WTC11 (cell line): Measurements from ENCODE around the gene GNAS-AS1. TPM values are rescaled to one million over a fixed set of nuclear protein-coding genes. Genes with fewer than 3 reads are reported as not detected.

Source experiments
- ATAC-seq: fragments of 200-7000 bp; cut with Tn5 transposase; 2 replicates; pipeline ENCODE4 v1.10.0; 2021; ENCODE audit warnings: mild to moderate bottlenecking, moderate library complexity
- CTCF ChIA-PET: fragments of 300-600 bp; sonication (Branson Sonifier 250); formaldehyde crosslinking; loops from one replicate; lab custom pipeline; 2021; ENCODE audit warnings: antibody characterized with exemption; lab: Charles Lee
- POLR2A ChIA-PET: fragments of 350-600 bp; sonication (Branson Sonifier 250); formaldehyde crosslinking; loops from one replicate; lab custom pipeline; 2021; ENCODE audit warnings: antibody characterized with exemption; lab: Charles Lee
- DNase-seq: peaks from one replicate; pipeline ENCODE4 v3.0.0; 2021; ENCODE audit warnings: low spot score
- H3K27ac Mint-ChIP-seq: 2 replicates; pipeline ENCODE4 v1.8.0; 2021; ENCODE audit warnings: mixed read lengths
- H3K27me3 Mint-ChIP-seq: 2 replicates; pipeline ENCODE4 v1.8.0; 2021; ENCODE audit warnings: low read depth, mild to moderate bottlenecking, moderate library complexity, mixed read lengths
- H3K36me3 Mint-ChIP-seq: 2 replicates; pipeline ENCODE4 v1.8.0; 2021; ENCODE audit warnings: mixed read lengths
- H3K4me1 Mint-ChIP-seq: 2 replicates; pipeline ENCODE4 v1.8.0; 2022; ENCODE audit warnings: mixed read lengths
- H3K4me3 Mint-ChIP-seq: 2 replicates; pipeline ENCODE4 v1.8.0; 2021; ENCODE audit warnings: mild to moderate bottlenecking, moderate library complexity, mixed read lengths
- H3K9me3 Mint-ChIP-seq: 2 replicates; pipeline ENCODE4 v1.8.0; 2021; ENCODE audit warnings: mixed read lengths
- CREM ChIP-seq: sonication (generic); formaldehyde crosslinking; IDR thresholded peaks from 2 replicates; pipeline ENCODE4 v1.8.1; 2022; ENCODE audit warnings: mild to moderate bottlenecking, missing genetic modification reagents, moderate library complexity
- CTCF ChIP-seq: fragments of 200-600 bp; IDR thresholded peaks from 2 replicates; pipeline ENCODE4 v1.8.0; 2022; ENCODE audit warnings: antibody characterized with exemption
- E2F1 ChIP-seq: sonication (generic); formaldehyde crosslinking; IDR thresholded peaks from 2 replicates; pipeline ENCODE4 v1.8.0; 2022; ENCODE audit warnings: mild to moderate bottlenecking, missing genetic modification reagents
- EMX1 ChIP-seq: fragments of 250-450 bp; sonication (Bioruptor Pico); IDR thresholded peaks from 2 replicates; pipeline ENCODE4 v1.8.0; 2021; ENCODE audit warnings: mild to moderate bottlenecking
- FOXK1 ChIP-seq: sonication (generic); formaldehyde crosslinking; IDR thresholded peaks from 2 replicates; pipeline ENCODE4 v1.8.0; 2022; ENCODE audit warnings: mild to moderate bottlenecking, moderate library complexity, missing genetic modification reagents
- FOXP4 ChIP-seq: sonication (generic); formaldehyde crosslinking; IDR thresholded peaks from 2 replicates; pipeline ENCODE4 v1.8.0; 2022; ENCODE audit warnings: mild to moderate bottlenecking, missing genetic modification reagents
- GABPB1 ChIP-seq: sonication (generic); formaldehyde crosslinking; IDR thresholded peaks from 2 replicates; pipeline ENCODE4 v1.8.1; 2023; ENCODE audit warnings: mild to moderate bottlenecking, missing genetic modification reagents
- GTF2I ChIP-seq: fragments of 250-450 bp; sonication (Bioruptor Pico); conservative IDR thresholded peaks from 2 replicates; pipeline ENCODE4 v1.4.0; 2021; ENCODE audit warnings: mild to moderate bottlenecking
- HMGA2 ChIP-seq: fragments of 250-450 bp; sonication (Bioruptor Pico); IDR thresholded peaks from 2 replicates; pipeline ENCODE4 v1.4.0; 2021; ENCODE audit warnings: mild to moderate bottlenecking, moderate library complexity
- MXD4 ChIP-seq: fragments of 250-450 bp; sonication (Bioruptor Pico); IDR thresholded peaks from 2 replicates; pipeline ENCODE4 v1.8.0; 2021; ENCODE audit warnings: mild to moderate bottlenecking, moderate library complexity, borderline replicate concordance
- PRRX2 ChIP-seq: fragments of 250-450 bp; sonication (Bioruptor Pico); IDR thresholded peaks from 2 replicates; pipeline ENCODE4 v1.8.0; 2021; ENCODE audit warnings: mild to moderate bottlenecking
- ZNF512 ChIP-seq: sonication (generic); formaldehyde crosslinking; IDR thresholded peaks from 2 replicates; pipeline ENCODE4 v1.8.1; 2022; ENCODE audit warnings: missing genetic modification reagents, borderline replicate concordance
- ZSCAN18 ChIP-seq: fragments of 250-450 bp; sonication (Bioruptor Pico); IDR thresholded peaks from 2 replicates; pipeline ENCODE4 v2.1.2; 2022; ENCODE audit warnings: mild to moderate bottlenecking, moderate library complexity
- total RNA-seq: library from RNA; stranded (reverse); gene quantifications from 3 replicates; pipeline ENCODE4 v1.2.3, GENCODE V29; 2021

Gene GNAS-AS1
- total RNA-seq, 1 experiment from 2014 or later, result 12.2 TPM

GRCh38 chr20:58875111-58875510 is 24.4 kb upstream of the GNAS-AS1 start (continued):
- TF ChIP-seq ZNF512 (CRISPR knock-in tag), result no peak

GRCh38 chr20:58874469-58874868 is 23.8 kb upstream of the GNAS-AS1 start:
- H3K27me3 Mint-ChIP-seq, result no peaks in the 10 kb centered on the region
- peaks cover 54% of the 10 kb centered on the region for H3K4me1 Mint-ChIP-seq
- ATAC-seq (no peak), DNase-seq (no peak)
- H3K4me3 Mint-ChIP-seq, result no peak overlapping the region
- ChIA-PET POLR2A (no interaction called here), CTCF (interaction anchor here (0.8 to 1.2 kb wide), 2 partner anchors 333 to 530 kb away, joined by 3 read pairs; no protein-coding TSS in a partner anchor)
- peaks cover 10% of the 10 kb centered on the region for H3K36me3 Mint-ChIP-seq
- no peak for TF ChIP-seq EMX1 (CRISPR knock-in tag)
- H3K9me3 Mint-ChIP-seq, result peaks cover 6% of the 10 kb centered on the region
- H3K27ac Mint-ChIP-seq, result no peak overlapping the region

GRCh38 chr20:58871533-58872102 is 20.9 kb upstream of the GNAS-AS1 start:
- Mint-ChIP-seq H3K27me3 (no peaks in the 10 kb centered on the region), H3K36me3 (peaks cover 10% of the 10 kb centered on the region), H3K4me1 (peaks cover 41% of the 10 kb centered on the region), H3K27ac (no peak overlapping the region), H3K9me3 (peaks cover 6% of the 10 kb centered on the region), H3K4me3 (no peak overlapping the region)
- ChIA-PET CTCF (interaction anchor here (0.7 to 1.0 kb wide), 3 partner anchors 211 to 624 kb away, joined by 3 to 4 read pairs (median 3); no protein-coding TSS in a partner anchor), POLR2A (interaction anchor here (0.7 kb wide), 1 partner anchor 16 kb away, joined by 9 read pairs; no protein-coding TSS in a partner anchor)
- TF ChIP-seq ZNF512 (CRISPR knock-in tag) (peak; percentile 90; the same call in 1 of the 2 replicates), HMGA2 (CRISPR knock-in tag) (no peak), MXD4 (CRISPR knock-in tag) (no peak)
- DNase-seq, result no peak
- no peak for ATAC-seq

- no peak overlapping the region for H3K4me3 Mint-ChIP-seq
- H3K27ac Mint-ChIP-seq, result no peak overlapping the region
- peaks cover 10% of the 10 kb centered on the region for H3K36me3 Mint-ChIP-seq
- H3K27me3 Mint-ChIP-seq, result no peaks in the 10 kb centered on the region
- peaks cover 33% of the 10 kb centered on the region for H3K4me1 Mint-ChIP-seq
- peak; percentile 91 for ATAC-seq
- TF ChIP-seq GABPB1 (CRISPR knock-in tag) (peak; percentile 31; the same call in 1 of the 2 replicates), CREM (CRISPR knock-in tag) (no peak), CTCF (peak; percentile 76)
- H3K9me3 Mint-ChIP-seq, result peaks cover 6% of the 10 kb centered on the region
- POLR2A ChIA-PET, result interaction anchor here (0.8 to 1.2 kb wide), 3 partner anchors 18 to 219 kb away, joined by 3 to 5 read pairs (median 3); partner anchors contain the start of gene GNAS
- DNase-seq, result peak; percentile 83
- CTCF ChIA-PET, result interaction anchor here (0.6 to 1.9 kb wide), 46 partner anchors 9 to 636 kb away, joined by 3 to 18 read pairs (median 4); partner anchors contain the start of genes APCDD1L, ATP5F1E, GNAS and NELFCD
These were observed 19.8 kb upstream of the GNAS-AS1 start for GRCh38 chr20:58870293-58871014.

- peak; percentile 57 for ATAC-seq
- CTCF ChIA-PET, result interaction anchor here (0.6 to 1.9 kb wide), 46 partner anchors 8 to 636 kb away, joined by 3 to 18 read pairs (median 4); partner anchors contain the start of genes APCDD1L, ATP5F1E, GNAS and NELFCD
- no peaks in the 10 kb centered on the region for H3K27me3 Mint-ChIP-seq
- H3K9me3 Mint-ChIP-seq, result peaks cover 6% of the 10 kb centered on the region
- H3K36me3 Mint-ChIP-seq, result peaks cover 10% of the 10 kb centered on the region
- DNase-seq, result no peak
- peaks cover 26% of the 10 kb centered on the region for H3K4me1 Mint-ChIP-seq
- POLR2A ChIA-PET, result interaction anchor here (0.8 to 1.2 kb wide), 3 partner anchors 17 to 218 kb away, joined by 3 to 5 read pairs (median 3); partner anchors contain the start of gene GNAS
- H3K27ac Mint-ChIP-seq, result no peak overlapping the region
- H3K4me3 Mint-ChIP-seq, result no peak overlapping the region
- TF ChIP-seq FOXK1 (CRISPR knock-in tag), result no peak
- TF ChIP-seq FOXP4 (CRISPR knock-in tag), result no peak
- TF ChIP-seq ZSCAN18 (CRISPR knock-in tag), result no peak
- TF ChIP-seq E2F1, result no peak
- no peak for TF ChIP-seq GTF2I (CRISPR knock-in tag)
- no peak for TF ChIP-seq PRRX2 (CRISPR knock-in tag)
These were observed 19.0 kb upstream of the GNAS-AS1 start for GRCh38 chr20:58869662-58870227.
